GM12878 (cell line): Measurements from ENCODE around the gene TRAPPC4. TPM values are rescaled to one million over a fixed set of nuclear protein-coding genes. Genes with fewer than 3 reads are reported as not detected.

Source experiments
- ATAC-seq: fragments of 200-7000 bp; cut with Tn5 transposase; 3 replicates; pipeline ENCODE4 v1.9.1; 2020; ENCODE audit warnings: mild to moderate bottlenecking, moderate library complexity
- BruUV-seq: library from RNA; stranded (reverse); fragments of 400-500 nt; replicated peaks from 2 replicates; lab custom pipeline; 2021; lab: Mats Ljungman, UMichigan
- CTCF ChIA-PET: fragments of 300-600 bp; sonication (Branson Sonifier 250); formaldehyde crosslinking; extraction: SDS; loops from one replicate; lab custom pipeline; 2021; ENCODE audit warnings: inconsistent platforms; lab: Yijun Ruan, JAX
- POLR2A ChIA-PET: fragments of 350-600 bp; formaldehyde crosslinking; extraction: SDS; loops from one replicate; lab custom pipeline; 2021; ENCODE audit warnings: inconsistent platforms; lab: Charles Lee
- RAD21 ChIA-PET: fragments of 300-600 bp; sonication (Branson Sonifier 250); formaldehyde crosslinking; loops from one replicate; lab custom pipeline; 2023; ENCODE audit warnings: antibody characterized with exemption; ENCODE audit not compliant: unreplicated experiment; lab: Charles Lee
- SMC1A ChIA-PET: fragments of 300-600 bp; sonication (Branson Sonifier 250); formaldehyde crosslinking; loops from one replicate; lab custom pipeline; 2023; ENCODE audit not compliant: unreplicated experiment, uncharacterized antibody; lab: Charles Lee
- DNase-seq: peaks from one replicate; pipeline ENCODE4 v3.0.0-alpha.2; 2011; ENCODE audit warnings: low read depth, low spot score
- FAIRE-seq: peaks from 3 replicates; lab custom pipeline; 2011; peaks lifted over from hg19 to GRCh38; lab: Jason Lieb, UNC
- H2AFZ ChIP-seq: 2 replicates; pipeline ENCODE4 v1.6.0; 2011; ENCODE audit warnings: low read depth, low read length, control low read depth; ENCODE audit not compliant: control insufficient read depth
- H3K27ac ChIP-seq: 2 replicates; pipeline ENCODE4 v1.5.1; 2011; ENCODE audit warnings: control low read depth; ENCODE audit not compliant: control insufficient read depth, insufficient read depth
- H3K27me3 ChIP-seq, 2 experiments: replicated peaks in 1 of 2; 2 replicates each; pipeline versions ENCODE4 v1.6.0 to v1.6.1; 2011; ENCODE audit warnings: low read length in 1 of 2; ENCODE audit not compliant: control insufficient read depth in 2 of 2, insufficient read depth in 2 of 2
- H3K36me3 ChIP-seq, 2 experiments: 2 replicates each; pipeline ENCODE4 v1.5.1; 2011; ENCODE audit warnings: low read length in 1 of 2; ENCODE audit not compliant: control insufficient read depth in 2 of 2, insufficient read depth in 2 of 2
- H3K4me1 ChIP-seq: 2 replicates; pipeline ENCODE4 v1.6.1; 2011; ENCODE audit warnings: mild to moderate bottlenecking, low read length, moderate library complexity, mixed read lengths; ENCODE audit not compliant: control insufficient read depth, insufficient read depth
- H3K4me2 ChIP-seq: 2 replicates; pipeline ENCODE4 v1.6.0; 2011; ENCODE audit warnings: control low read depth; ENCODE audit not compliant: control insufficient read depth, insufficient read depth
- H3K4me3 ChIP-seq: fragments of 200-600 bp; sonication (generic); 2 replicates; pipeline ENCODE4 v1.5.1; 2016
- H3K79me2 ChIP-seq: 2 replicates; pipeline ENCODE4 v1.6.0; 2011; ENCODE audit warnings: low read length; ENCODE audit not compliant: control insufficient read depth, insufficient read depth
- H3K9ac ChIP-seq: 2 replicates; pipeline ENCODE4 v1.8.0; 2011; ENCODE audit warnings: low read length, control low read depth, mixed read lengths; ENCODE audit not compliant: control insufficient read depth, insufficient read depth
- H3K9me3 ChIP-seq: replicated peaks from 3 replicates; pipeline ENCODE4 v1.5.1; 2011; ENCODE audit warnings: mild to moderate bottlenecking, low read length; ENCODE audit not compliant: control insufficient read depth, insufficient read depth
- H4K20me1 ChIP-seq: 2 replicates; pipeline ENCODE4 v1.6.0; 2011; ENCODE audit not compliant: control insufficient read depth, insufficient read depth
- ATF7 ChIP-seq: fragments of 450-650 bp; IDR thresholded peaks from 2 replicates; pipeline ENCODE4 v1.6.1; 2016; ENCODE audit warnings: low read depth, mild to moderate bottlenecking
- BRCA1 ChIP-seq: IDR thresholded peaks from 2 replicates; pipeline ENCODE4 v1.6.1; 2011; ENCODE audit warnings: low read depth, low read length, improper control_type of control experiment
- CEBPB ChIP-seq, 2 experiments: fragments of 150-350 bp in 1 of 2; IDR thresholded peaks; 2 replicates each; pipeline ENCODE4 v1.6.1; 2012 to 2014; ENCODE audit warnings: low read depth in 2 of 2, low read length in 2 of 2, borderline replicate concordance in 1 of 2, inconsistent platforms in 1 of 2
- KAT2A ChIP-seq: conservative IDR thresholded peaks from 2 replicates; pipeline ENCODE4 v1.6.1; 2011; ENCODE audit warnings: low read depth, low read length; ENCODE audit not compliant: control insufficient read depth
- TCF3 ChIP-seq: IDR thresholded peaks from 2 replicates; pipeline ENCODE4 v1.6.1; 2012; ENCODE audit warnings: low read depth, mild to moderate bottlenecking, low read length, borderline replicate concordance; ENCODE audit not compliant: insufficient read depth
- WRNIP1 ChIP-seq: IDR thresholded peaks from 2 replicates; pipeline ENCODE4 v1.6.1; 2011; ENCODE audit warnings: low read depth, low read length, improper control_type of control experiment, borderline replicate concordance
- WGBS: methylation state at CpG from one replicate; pipeline ENCODE4 v1.1.6; 2016; ENCODE audit warnings: low lambda C conversion rate; ENCODE audit not compliant: insufficient replicate concordance, insufficient coverage; ENCODE audit errors: missing lambda C conversion rate; 5-methylcytosine and 5-hydroxymethylcytosine counted together
- in situ Hi-C: fragments of 300-500 bp; cut with MboI; formaldehyde crosslinking; loops from 9 replicates; pipeline ENCODE4 v1.14.3; 2018; ENCODE audit warnings: mixed read lengths
- intact Hi-C: fragments of 100-400 bp; cut with micrococcal nuclease; formaldehyde crosslinking; loops from one replicate; pipeline ENCODE4 v1.14.2; 2022; ENCODE audit not compliant: unreplicated experiment
- polyA plus RNA-seq, 11 experiments: library from polyadenylated mRNA; depleted of rRNA in 4 of 11; unstranded in 6 of 11; stranded (reverse) in 5 of 11; fragments of >200 nt; fragmentation: Nextera tagmentation in 4 of 11; fragmentation: Illumina TruSeq in 1 of 11; extraction: Ambion mirVana in 4 of 11; extraction: Trizol in 1 of 11; gene quantifications; 1 replicate in 1 of 11; 2 replicates in 10 of 11; pipeline versions ENCODE4 v1.2.1 to v1.2.3, GENCODE V29; 2011 to 2016; ENCODE audit warnings: inconsistent platforms in 2 of 11, missing spikeins in 2 of 11, low read depth in 1 of 11
- total RNA-seq, 4 experiments: library from RNA; depleted of rRNA in 3 of 4; stranded (reverse); fragments of >200 nt in 3 of 4; fragmentation: Illumina TruSeq in 1 of 4; extraction: Trizol in 1 of 4; gene quantifications; 2 replicates each; pipeline versions ENCODE4 v1.2.1 to v1.2.3, GENCODE V29; 2013 to 2021
- TF ChIP-seq, protein P1 (sequence below): fragments of 450-650 bp; IDR thresholded peaks from 2 replicates; pipeline ENCODE4 v1.6.1; 2018; ENCODE audit warnings: borderline replicate concordance, mild to moderate bottlenecking; ENCODE audit not compliant: partially characterized antibody

The TRAPPC4 gene
- total and polyA plus RNA-seq, 10 of the 15 experiments (the other 5 are each of a cell fraction or from before 2014, with no cell fraction given): 61.6 to 231 (median 98.8) TPM

DNA sequence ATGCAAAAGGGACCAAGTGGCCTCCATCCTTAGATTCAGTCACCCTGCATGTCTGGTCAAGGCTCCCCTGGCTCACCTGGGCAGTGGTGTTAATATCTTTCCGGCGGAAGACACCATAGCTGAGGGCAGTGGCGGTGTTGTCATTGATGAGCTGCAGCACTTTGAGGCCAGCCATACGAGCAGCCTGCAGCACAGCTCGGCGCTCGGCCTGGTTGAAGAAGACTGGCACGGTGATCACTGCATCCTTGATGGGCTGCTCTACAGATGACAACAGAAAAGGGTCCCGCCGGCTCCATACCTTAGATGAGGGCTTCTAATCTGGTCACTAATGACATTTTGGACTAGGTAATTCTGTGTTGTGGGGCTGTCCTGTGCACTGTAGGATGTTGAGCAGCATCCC is 35.9 kb downstream of the TRAPPC4 start:
- no peak overlapping the region for H3K9ac ChIP-seq

More for the DNA sequence above, 35.9 kb downstream of the TRAPPC4 start:
- intact Hi-C loops: no loop called here
- RAD21 ChIA-PET: no interaction called here
- no peak for FAIRE-seq
- no peak for DNase-seq
- Histone ChIP-seq H3K9me3 (no peaks in the 10 kb centered on the region), H3K36me3 (peaks cover 20 to 31% of the 10 kb centered on the region in 2 experiments), H3K27ac (no peak overlapping the region), H3K4me2 (peak overlapping the region; percentile 20; the same call in 1 of the 2 replicates), H3K4me3 (no peak overlapping the region), H4K20me1 (no peaks in the 10 kb centered on the region), H3K4me1 (peaks cover 24% of the 10 kb centered on the region), H3K79me2 (peaks cover 45% of the 10 kb centered on the region), H2AFZ (no peak overlapping the region), H3K27me3 (no peaks in the 10 kb centered on the region)
- no peak for TF ChIP-seq ATF7
- TF ChIP-seq CEBPB (IDR thresholded peaks at IDR 0.05; ENCODE audit: borderline replicate concordance in 1 of 2, low read depth in 2 of 2, low read length in 2 of 2): no peak
- TF ChIP-seq WRNIP1: no peak
- TF ChIP-seq, protein P1, sequence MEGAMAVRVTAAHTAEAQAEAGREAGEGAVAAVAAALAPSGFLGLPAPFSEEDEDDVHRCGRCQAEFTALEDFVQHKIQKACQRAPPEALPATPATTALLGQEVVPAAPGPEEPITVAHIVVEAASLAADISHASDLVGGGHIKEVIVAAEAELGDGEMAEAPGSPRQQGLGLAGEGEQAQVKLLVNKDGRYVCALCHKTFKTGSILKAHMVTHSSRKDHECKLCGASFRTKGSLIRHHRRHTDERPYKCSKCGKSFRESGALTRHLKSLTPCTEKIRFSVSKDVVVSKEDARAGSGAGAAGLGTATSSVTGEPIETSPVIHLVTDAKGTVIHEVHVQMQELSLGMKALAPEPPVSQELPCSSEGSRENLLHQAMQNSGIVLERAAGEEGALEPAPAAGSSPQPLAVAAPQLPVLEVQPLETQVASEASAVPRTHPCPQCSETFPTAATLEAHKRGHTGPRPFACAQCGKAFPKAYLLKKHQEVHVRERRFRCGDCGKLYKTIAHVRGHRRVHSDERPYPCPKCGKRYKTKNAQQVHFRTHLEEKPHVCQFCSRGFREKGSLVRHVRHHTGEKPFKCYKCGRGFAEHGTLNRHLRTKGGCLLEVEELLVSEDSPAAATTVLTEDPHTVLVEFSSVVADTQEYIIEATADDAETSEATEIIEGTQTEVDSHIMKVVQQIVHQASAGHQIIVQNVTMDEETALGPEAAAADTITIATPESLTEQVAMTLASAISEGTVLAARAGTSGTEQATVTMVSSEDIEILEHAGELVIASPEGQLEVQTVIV: no peak
- no peak for TF ChIP-seq KAT2A
- TF ChIP-seq BRCA1: no peak
- TF ChIP-seq TCF3: no peak
- CTCF ChIA-PET: interaction anchor here (0.6 to 2.2 kb wide), 3 partner anchors 12 to 23 kb away, joined by 3 to 7 read pairs (median 3); no protein-coding TSS in a partner anchor
- BruUV-seq: no TSS peak
- no peak for ATAC-seq
- POLR2A ChIA-PET: interaction anchor here (1.0 to 2.7 kb wide), 2 partner anchors 24 to 28 kb away, joined by 3 to 14 read pairs; partner anchors contain the start of gene SLC37A4
- 97% methylated on average over 10 of the region's 10 CpGs for WGBS
- in situ Hi-C loops: no loop called here
- SMC1A ChIA-PET: no interaction called here
